ENCODE data around the gene PGAP1.

DNA sequence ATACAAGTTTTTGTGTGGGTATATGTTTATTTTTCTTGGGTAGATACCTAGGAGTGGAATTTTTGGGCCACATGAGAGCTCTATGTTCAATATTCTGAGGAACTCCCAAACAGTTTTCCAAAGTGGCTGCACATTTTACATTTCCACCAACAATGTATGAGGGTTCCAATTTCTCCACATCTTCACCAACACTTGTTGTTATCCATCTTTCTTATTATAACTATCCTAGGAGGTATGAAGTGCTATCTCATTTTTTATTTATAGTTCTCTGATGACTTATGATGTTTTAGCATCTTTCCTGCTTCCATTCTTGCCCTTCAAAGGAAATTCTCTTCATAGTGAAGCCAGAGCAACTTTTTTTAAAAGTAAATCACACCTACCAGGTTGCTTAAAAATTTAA is 8.7 kb downstream of the PGAP1 start:
- TF ChIP-seq, protein P1, sequence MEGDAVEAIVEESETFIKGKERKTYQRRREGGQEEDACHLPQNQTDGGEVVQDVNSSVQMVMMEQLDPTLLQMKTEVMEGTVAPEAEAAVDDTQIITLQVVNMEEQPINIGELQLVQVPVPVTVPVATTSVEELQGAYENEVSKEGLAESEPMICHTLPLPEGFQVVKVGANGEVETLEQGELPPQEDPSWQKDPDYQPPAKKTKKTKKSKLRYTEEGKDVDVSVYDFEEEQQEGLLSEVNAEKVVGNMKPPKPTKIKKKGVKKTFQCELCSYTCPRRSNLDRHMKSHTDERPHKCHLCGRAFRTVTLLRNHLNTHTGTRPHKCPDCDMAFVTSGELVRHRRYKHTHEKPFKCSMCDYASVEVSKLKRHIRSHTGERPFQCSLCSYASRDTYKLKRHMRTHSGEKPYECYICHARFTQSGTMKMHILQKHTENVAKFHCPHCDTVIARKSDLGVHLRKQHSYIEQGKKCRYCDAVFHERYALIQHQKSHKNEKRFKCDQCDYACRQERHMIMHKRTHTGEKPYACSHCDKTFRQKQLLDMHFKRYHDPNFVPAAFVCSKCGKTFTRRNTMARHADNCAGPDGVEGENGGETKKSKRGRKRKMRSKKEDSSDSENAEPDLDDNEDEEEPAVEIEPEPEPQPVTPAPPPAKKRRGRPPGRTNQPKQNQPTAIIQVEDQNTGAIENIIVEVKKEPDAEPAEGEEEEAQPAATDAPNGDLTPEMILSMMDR (IDR thresholded peaks at IDR 0.05): no peak
- TF ChIP-seq ZFX (IDR thresholded peaks at IDR 0.05; ENCODE audit: borderline replicate concordance): no peak
